HEK293 (cell line): Measurements from ENCODE around the gene STAP1.

Source experiments
- CTCF ChIA-PET: fragments of 350-600 bp; formaldehyde crosslinking; extraction: SDS; loops from one replicate; lab custom pipeline; 2021; ENCODE audit warnings: antibody characterized with exemption; lab: Yijun Ruan, JAX
- POLR2A ChIA-PET: fragments of 300-600 bp; formaldehyde crosslinking; extraction: SDS; loops from one replicate; lab custom pipeline; 2020; ENCODE audit warnings: antibody characterized with exemption, inconsistent platforms; lab: Yijun Ruan, JAX
- H3K27ac ChIP-seq: fragments of 200-500 bp; sonication (Bioruptor generic); 2 replicates; pipeline ENCODE4 v1.5.1; 2014; ENCODE audit warnings: low read depth, low read length, control low read depth, inconsistent platforms; ENCODE audit errors: extremely low read depth
- H3K36me3 ChIP-seq, 2 experiments: fragments of 200-500 bp in 1 of 2; sonication (Bioruptor generic) in 1 of 2; 1 replicate in 1 of 2; 2 replicates in 1 of 2; pipeline ENCODE4 v1.5.1; 2014 to 2017; ENCODE audit warnings: inconsistent platforms in 2 of 2, low read length in 2 of 2; ENCODE audit not compliant: control insufficient read depth in 2 of 2, insufficient read depth in 1 of 2
- H3K4me1 ChIP-seq: fragments of 200-500 bp; sonication (Bioruptor generic); 2 replicates; pipeline ENCODE4 v1.5.1; 2014; ENCODE audit warnings: mild to moderate bottlenecking, low read length, inconsistent platforms; ENCODE audit not compliant: control insufficient read depth, insufficient read depth
- H3K4me3 ChIP-seq: 2 replicates; pipeline ENCODE4 v1.5.1; 2011; ENCODE audit warnings: low read depth, mild to moderate bottlenecking, control low read depth, low read length, moderate library complexity
- H3K9me3 ChIP-seq: fragments of 200-500 bp; sonication (Bioruptor generic); 2 replicates; pipeline ENCODE4 v1.5.1; 2014; ENCODE audit warnings: low read depth, low read length, inconsistent platforms; ENCODE audit not compliant: control insufficient read depth, insufficient read depth
- CTCF ChIP-seq: fragments of 450-650 bp; formaldehyde crosslinking; IDR thresholded peaks from 2 replicates; pipeline ENCODE4 v1.5.1; 2016; ENCODE audit warnings: missing biosample characterization, missing genetic modification characterization
- GFI1B ChIP-seq: fragments of 450-650 bp; formaldehyde crosslinking; IDR thresholded peaks from 2 replicates; pipeline ENCODE4 v1.5.1; 2016; ENCODE audit warnings: missing biosample characterization, missing genetic modification characterization
- GLIS2 ChIP-seq: fragments of 450-650 bp; formaldehyde crosslinking; IDR thresholded peaks from 2 replicates; pipeline ENCODE4 v1.5.1; 2016; ENCODE audit warnings: missing biosample characterization, missing genetic modification characterization
- KLF17 ChIP-seq: fragments of 450-650 bp; formaldehyde crosslinking; IDR thresholded peaks from 2 replicates; pipeline ENCODE4 v1.5.1; 2016; ENCODE audit warnings: missing biosample characterization, missing genetic modification characterization
- OSR2 ChIP-seq: fragments of 450-650 bp; formaldehyde crosslinking; IDR thresholded peaks from 2 replicates; pipeline ENCODE4 v1.5.1; 2016; ENCODE audit warnings: missing biosample characterization, missing genetic modification characterization
- RBAK ChIP-seq: fragments of 450-650 bp; formaldehyde crosslinking; IDR thresholded peaks from 2 replicates; pipeline ENCODE4 v1.5.1; 2016; ENCODE audit warnings: missing biosample characterization, missing genetic modification characterization
- TRIM28 ChIP-seq: IDR thresholded peaks from 2 replicates; pipeline ENCODE4 v1.6.1; 2011; ENCODE audit warnings: low read length, control low read depth, borderline replicate concordance
- ZBTB21 ChIP-seq: fragments of 450-650 bp; formaldehyde crosslinking; IDR thresholded peaks from 2 replicates; pipeline ENCODE4 v1.5.1; 2017; ENCODE audit warnings: missing biosample characterization, missing genetic modification characterization
- ZBTB49 ChIP-seq: fragments of 450-650 bp; formaldehyde crosslinking; IDR thresholded peaks from 2 replicates; pipeline ENCODE4 v1.5.1; 2016; ENCODE audit warnings: missing biosample characterization, missing genetic modification characterization, low read depth
- ZNF10 ChIP-seq: fragments of 450-650 bp; formaldehyde crosslinking; IDR thresholded peaks from 2 replicates; pipeline ENCODE4 v1.5.1; 2017; ENCODE audit warnings: missing biosample characterization, missing genetic modification characterization
- ZNF132 ChIP-seq: fragments of 450-650 bp; formaldehyde crosslinking; IDR thresholded peaks from 2 replicates; pipeline ENCODE4 v1.5.1; 2017; ENCODE audit warnings: missing biosample characterization, missing genetic modification characterization, borderline replicate concordance
- ZNF138 ChIP-seq: fragments of 450-650 bp; formaldehyde crosslinking; IDR thresholded peaks from 2 replicates; pipeline ENCODE4 v1.5.1; 2016; ENCODE audit warnings: missing biosample characterization, missing genetic modification characterization, borderline replicate concordance
- ZNF248 ChIP-seq: fragments of 450-650 bp; formaldehyde crosslinking; IDR thresholded peaks from 2 replicates; pipeline ENCODE4 v1.5.1; 2017; ENCODE audit warnings: missing biosample characterization, missing genetic modification characterization
- ZNF274 ChIP-seq, 2 experiments: fragments of 200-500 bp in 1 of 2; fragments of 450-650 bp in 1 of 2; sonication (Bioruptor generic) in 1 of 2; formaldehyde crosslinking in 1 of 2; IDR thresholded peaks; 2 replicates each; pipeline versions ENCODE4 v1.5.1 to v1.6.1; 2014 to 2016; ENCODE audit warnings: borderline replicate concordance in 1 of 2, inconsistent platforms in 1 of 2, low read length in 1 of 2, missing biosample characterization in 1 of 2, missing genetic modification characterization in 1 of 2
- ZNF280D ChIP-seq: fragments of 450-650 bp; formaldehyde crosslinking; IDR thresholded peaks from 2 replicates; pipeline ENCODE4 v1.5.1; 2016; ENCODE audit warnings: missing biosample characterization, missing genetic modification characterization
- ZNF514 ChIP-seq: fragments of 450-650 bp; formaldehyde crosslinking; IDR thresholded peaks from 2 replicates; pipeline ENCODE4 v1.5.1; 2016; ENCODE audit warnings: missing biosample characterization, missing genetic modification characterization
- ZNF555 ChIP-seq: fragments of 450-650 bp; formaldehyde crosslinking; conservative IDR thresholded peaks from 2 replicates; pipeline ENCODE4 v1.5.1; 2017; ENCODE audit warnings: missing biosample characterization, mild to moderate bottlenecking, missing genetic modification characterization, inconsistent platforms
- ZNF580 ChIP-seq: fragments of 450-650 bp; formaldehyde crosslinking; IDR thresholded peaks from 2 replicates; pipeline ENCODE4 v1.5.1; 2016; ENCODE audit warnings: missing biosample characterization, missing genetic modification characterization
- ZNF596 ChIP-seq: fragments of 450-650 bp; IDR thresholded peaks from 2 replicates; pipeline ENCODE4 v1.5.0; 2018; ENCODE audit warnings: missing biosample characterization, mild to moderate bottlenecking, missing genetic modification characterization, moderate library complexity
- ZNF658 ChIP-seq: fragments of 450-650 bp; formaldehyde crosslinking; IDR thresholded peaks from 2 replicates; pipeline ENCODE4; 2016; ENCODE audit warnings: missing biosample characterization, missing genetic modification characterization
- ZNF664 ChIP-seq: fragments of 450-650 bp; formaldehyde crosslinking; IDR thresholded peaks from 2 replicates; pipeline ENCODE4 v1.5.1; 2016; ENCODE audit warnings: missing biosample characterization, missing genetic modification characterization
- ZNF677 ChIP-seq: fragments of 450-650 bp; IDR thresholded peaks from 2 replicates; pipeline ENCODE4 v1.5.0; 2018; ENCODE audit warnings: missing biosample characterization, mild to moderate bottlenecking, missing genetic modification characterization, moderate library complexity
- ZNF701 ChIP-seq: fragments of 450-650 bp; formaldehyde crosslinking; IDR thresholded peaks from 2 replicates; pipeline ENCODE4 v1.5.1; 2016; ENCODE audit warnings: missing biosample characterization, missing genetic modification characterization
- ZNF747 ChIP-seq: fragments of 450-650 bp; formaldehyde crosslinking; IDR thresholded peaks from 2 replicates; pipeline ENCODE4 v1.5.1; 2016; ENCODE audit warnings: missing biosample characterization, missing genetic modification characterization
- ZNF837 ChIP-seq: fragments of 450-650 bp; formaldehyde crosslinking; IDR thresholded peaks from 2 replicates; pipeline ENCODE4 v1.5.1; 2016; ENCODE audit warnings: missing biosample characterization, missing genetic modification characterization

STAP1 gene

GRCh38 chr4:67520141-67520540 is 38.4 kb upstream of the STAP1 start (continued):
- no peak for TF ChIP-seq KLF17 (tag by site-specific recombination)
- TF ChIP-seq ZNF658 (tag by site-specific recombination): no peak

- no peak for TF ChIP-seq ZNF132 (tag by site-specific recombination)
- TF ChIP-seq ZNF837: no peak
- no peak for TF ChIP-seq ZNF664 (tag by site-specific recombination)
- no peak for TF ChIP-seq ZNF280D
- no peak for TF ChIP-seq RBAK (tag by site-specific recombination)
- TF ChIP-seq ZNF596: no peak
- TF ChIP-seq OSR2 (tag by site-specific recombination): no peak
- H3K27ac ChIP-seq: no peak overlapping the region
- CTCF ChIA-PET: no interaction called here
- no peaks in the 10 kb centered on the region for H3K9me3 ChIP-seq
- H3K36me3 ChIP-seq: peaks cover 0 to 33% of the 10 kb centered on the region in 2 experiments; a peak in 2 of 3 replicates
- H3K4me1 ChIP-seq: no peaks in the 10 kb centered on the region
- POLR2A ChIA-PET: no interaction called here
- H3K4me3 ChIP-seq: no peak overlapping the region
Observed at GRCh38 chr4:67521506-67521905, 37.0 kb upstream of the STAP1 start.

GRCh38 chr4:67522230-67522629 is 36.3 kb upstream of the STAP1 start:
- CTCF ChIA-PET: no interaction called here
- Histone ChIP-seq H3K36me3 (peaks cover 0 to 27% of the 10 kb centered on the region in 2 experiments; a peak in 2 of 3 replicates), H3K9me3 (no peaks in the 10 kb centered on the region)
- POLR2A ChIA-PET: no interaction called here
- TF ChIP-seq CTCF (tag by site-specific recombination): no peak
- TF ChIP-seq ZNF514 (tag by site-specific recombination): no peak
- TF ChIP-seq GLIS2: no peak
- no peak for TF ChIP-seq ZNF138 (tag by site-specific recombination)
- TF ChIP-seq ZNF747: no peak
- no peak for TF ChIP-seq TRIM28
- no peak for TF ChIP-seq ZNF248
- no peak for TF ChIP-seq ZBTB49
- TF ChIP-seq ZBTB21 (tag by site-specific recombination): no peak
- no peak for TF ChIP-seq GFI1B (tag by site-specific recombination)
- no peak for TF ChIP-seq ZNF596
- no peak for TF ChIP-seq ZNF274 (IDR thresholded peaks at IDR 0.05; ENCODE audit: low read length)
- TF ChIP-seq ZNF274 (tag by site-specific recombination; IDR thresholded peaks at IDR 0.05; ENCODE audit: borderline replicate concordance): no peak
- no peak for TF ChIP-seq ZNF677
- no peak for TF ChIP-seq ZNF580 (tag by site-specific recombination)
- no peak for TF ChIP-seq ZNF555 (tag by site-specific recombination)
- TF ChIP-seq ZNF701 (tag by site-specific recombination): no peak
- TF ChIP-seq ZNF10 (tag by site-specific recombination): no peak
- TF ChIP-seq, all 188 proteins: peak for 0
- Histone ChIP-seq H3K27ac (no peak overlapping the region), H3K4me1 (no peaks in the 10 kb centered on the region), H3K4me3 (no peak overlapping the region)
